Measurements from ENCODE around the gene TRAF1. TPM values are rescaled to one million over a fixed set of nuclear protein-coding genes. Genes with fewer than 3 reads are reported as not detected.
A peak's percentile ranks its signal among the peaks of the same experiment; 100 is the strongest.

The TRAF1 gene
- polyA plus RNA-seq, 1 donor, result 7.1 TPM

DNA sequence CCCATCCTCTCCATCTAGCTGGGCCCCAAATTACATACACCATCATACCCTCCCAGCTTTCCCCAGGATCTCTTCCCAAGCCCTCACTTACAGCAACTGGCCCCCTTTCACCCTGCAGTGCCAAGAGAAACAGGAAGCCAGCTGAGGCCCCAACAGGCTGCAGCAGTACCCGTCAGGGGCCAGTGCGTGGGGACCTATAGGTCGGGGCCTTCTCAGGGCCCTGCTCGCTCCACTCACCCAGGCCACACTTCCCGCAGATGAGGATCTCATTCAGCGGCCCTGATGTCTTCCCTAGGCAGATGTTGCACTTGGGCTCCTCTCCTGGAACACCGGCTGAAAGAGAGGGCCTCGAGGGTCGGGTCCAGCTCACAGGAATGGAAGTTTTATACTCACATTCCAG is 56.4 kb downstream of the TRAF1 start:
- no peak for DNase-seq

DNA sequence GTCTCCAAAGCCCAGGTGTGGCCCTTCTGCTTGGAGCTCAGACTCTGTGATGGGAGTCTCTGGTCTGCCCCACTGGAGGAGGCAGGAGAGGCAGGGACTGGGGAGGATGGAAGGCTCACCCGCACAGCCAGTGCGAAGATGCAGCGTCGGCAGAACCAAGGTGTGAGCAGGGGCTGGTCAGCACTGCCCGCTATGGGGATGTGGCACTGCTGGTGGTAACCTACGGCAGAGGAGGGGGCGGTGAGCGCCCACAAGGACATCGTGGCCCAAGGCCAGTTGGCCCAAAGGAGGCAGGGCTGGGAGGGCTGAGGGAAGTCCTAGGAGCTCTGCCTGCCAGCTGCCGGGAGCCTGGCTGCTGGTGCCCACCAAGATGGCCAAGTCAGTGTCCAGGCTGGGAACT is 56.9 kb downstream of the TRAF1 start:
- no peak for DNase-seq

DNA sequence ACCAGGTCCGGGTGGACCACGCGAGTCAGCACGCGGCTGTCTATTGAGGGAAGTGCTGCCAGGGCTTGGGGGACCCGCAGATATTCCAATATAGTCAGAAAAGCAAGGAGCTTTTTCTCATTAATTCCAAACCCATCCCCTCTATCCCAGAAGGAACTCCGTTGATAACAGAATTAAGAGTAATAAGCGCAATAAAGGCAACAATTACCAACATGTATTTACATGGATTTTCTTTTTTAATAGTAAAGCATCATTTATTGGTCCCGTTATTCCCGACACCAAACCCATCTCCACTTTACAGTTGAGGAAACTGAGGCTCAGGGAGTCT is 57.3 kb downstream of the TRAF1 start:
- no peak for DNase-seq

DNA sequence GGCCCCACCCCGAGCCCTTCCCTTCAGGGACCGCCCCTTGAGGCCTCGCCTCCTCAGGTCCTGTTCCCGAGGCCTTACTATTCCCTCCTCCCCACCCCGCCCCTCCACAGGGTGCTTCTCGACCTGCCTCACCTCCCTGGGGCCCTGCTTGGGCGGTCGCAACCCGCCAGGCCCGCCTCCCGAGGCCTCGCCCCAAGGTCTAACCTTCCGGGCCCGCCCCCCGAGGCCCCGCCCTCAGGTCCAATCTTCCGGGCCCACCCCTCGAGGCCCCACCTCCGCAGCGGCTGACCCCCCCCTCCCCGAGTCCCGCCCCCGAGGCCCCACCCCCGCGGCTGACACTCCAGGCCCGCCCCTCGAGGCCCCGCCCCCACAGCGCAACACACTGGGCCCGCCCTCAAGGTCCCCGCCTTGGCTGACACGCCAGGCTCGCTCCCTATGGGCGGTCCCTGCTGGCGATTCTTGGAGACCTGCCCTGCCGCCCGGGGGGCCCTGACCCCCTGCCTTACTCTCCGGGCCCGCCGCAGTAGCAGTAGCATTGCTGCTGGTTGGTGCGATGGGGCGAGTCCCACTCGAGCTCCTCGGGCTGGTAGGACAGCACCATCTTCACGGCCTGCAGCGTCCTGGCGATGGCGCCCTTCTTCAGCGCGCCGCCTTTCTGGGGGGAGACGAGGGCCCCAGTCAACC is 57.8 kb downstream of the TRAF1 start:
- peak; percentile 91 for DNase-seq

DNA sequence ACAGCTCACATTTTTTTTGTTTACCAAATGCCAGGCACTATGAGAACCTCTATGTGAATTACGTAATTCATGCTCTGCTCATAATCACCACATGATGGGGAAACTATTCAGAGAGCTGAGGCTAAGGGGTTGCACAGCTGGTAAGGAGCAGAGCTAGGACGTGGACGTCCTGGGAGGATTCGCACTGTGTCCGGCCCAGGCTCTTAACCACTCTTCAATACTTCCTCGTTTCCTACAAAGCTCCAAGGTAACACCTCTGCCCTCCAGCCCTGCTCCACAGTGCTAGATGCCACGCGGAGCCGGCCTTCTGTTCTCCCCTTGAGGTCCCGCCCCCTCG is 58.3 kb downstream of the TRAF1 start:
- no peak for DNase-seq

DNA sequence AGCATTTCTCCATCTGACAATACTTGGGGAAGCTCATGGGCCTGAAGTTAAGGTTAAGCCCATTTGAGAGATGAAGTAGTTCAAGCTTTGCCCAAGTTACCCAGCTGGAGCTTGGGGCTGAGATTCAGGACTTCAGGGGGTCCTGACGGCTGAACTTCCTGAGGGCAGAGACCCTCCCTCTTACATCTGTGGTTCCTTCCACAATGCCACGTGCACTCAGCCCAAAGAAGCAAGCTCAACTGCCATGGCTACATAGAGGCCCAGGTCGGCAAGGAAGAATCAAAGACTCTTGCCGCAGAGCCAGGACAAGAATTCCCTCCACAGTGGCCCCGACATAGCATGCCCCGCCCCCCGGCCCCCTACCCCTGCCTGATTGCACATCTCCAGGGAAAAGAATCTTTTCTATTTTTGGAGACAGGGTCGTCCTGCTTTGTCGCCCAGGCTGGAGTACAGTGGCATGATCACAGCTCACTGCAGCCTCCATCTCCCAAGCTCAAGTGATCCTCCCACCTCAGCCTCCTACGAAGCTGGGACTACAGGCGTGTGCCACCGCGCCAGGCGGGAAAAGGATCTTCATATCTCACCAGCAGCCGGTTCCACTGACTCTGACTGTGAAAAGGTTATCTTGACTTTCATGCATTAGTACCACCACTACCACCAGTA is 58.8 kb downstream of the TRAF1 start:
- DNase-seq, result no peak

DNA sequence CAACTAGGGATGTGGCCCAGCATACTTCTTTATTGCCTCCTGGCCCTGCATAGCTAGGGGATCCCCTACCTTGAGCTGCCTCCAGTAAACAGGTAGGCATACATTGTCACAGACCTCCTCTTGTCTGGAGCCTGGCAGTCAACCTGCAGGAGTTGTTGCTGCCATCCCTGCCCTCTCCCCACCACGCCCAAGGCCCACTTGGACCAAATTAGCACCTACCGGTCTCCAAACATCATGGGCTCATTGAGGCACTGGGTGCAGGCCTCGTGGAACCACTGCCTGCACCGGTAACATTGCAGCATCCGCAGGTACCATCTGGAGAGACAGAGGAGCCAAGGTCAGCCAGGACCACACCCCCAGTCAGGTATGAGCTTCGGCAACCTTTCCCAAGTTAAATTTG is 59.9 kb downstream of the TRAF1 start:
- no peak for DNase-seq

DNA sequence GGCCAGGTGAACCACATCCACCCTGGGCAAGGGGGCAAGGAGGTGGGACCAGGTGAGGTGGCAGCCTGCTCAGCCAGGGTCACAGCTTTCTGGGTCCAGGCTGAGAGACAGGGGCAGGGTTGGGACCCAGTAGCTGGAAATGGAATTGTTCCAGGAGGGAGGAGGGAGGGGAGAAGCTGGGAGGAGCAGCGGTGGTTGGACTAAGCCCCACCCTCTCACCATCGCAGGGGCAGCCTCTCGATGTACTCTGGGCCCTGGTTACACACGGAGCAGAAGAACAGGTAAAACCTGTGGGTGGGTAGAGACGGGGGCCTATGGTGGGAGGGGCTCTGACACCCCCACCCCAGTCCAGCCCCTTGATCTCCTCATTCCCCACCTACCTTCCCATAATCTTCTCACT is 60.8 kb downstream of the TRAF1 start:
- DNase-seq, result no peak

DNA sequence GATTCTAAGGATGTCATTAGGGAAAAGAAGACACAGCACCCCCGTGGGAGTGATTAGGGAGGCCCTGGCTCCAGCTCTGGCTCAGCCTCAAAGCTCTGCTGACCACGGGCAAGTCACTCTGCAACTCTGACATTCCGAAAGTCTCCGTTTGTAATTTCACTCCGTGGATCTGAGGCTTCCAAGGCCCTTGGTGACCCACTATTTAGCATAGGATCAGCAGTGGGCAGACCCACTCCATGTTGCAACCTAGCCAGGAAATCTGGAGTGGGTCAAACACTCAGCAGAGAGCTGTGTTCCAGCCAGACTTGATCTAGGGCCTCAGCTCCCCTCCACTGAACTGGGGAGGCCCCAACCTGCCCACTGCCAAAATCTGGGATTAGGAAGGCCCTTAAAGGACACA is 61.4 kb downstream of the TRAF1 start:
- DNase-seq, result no peak

DNA sequence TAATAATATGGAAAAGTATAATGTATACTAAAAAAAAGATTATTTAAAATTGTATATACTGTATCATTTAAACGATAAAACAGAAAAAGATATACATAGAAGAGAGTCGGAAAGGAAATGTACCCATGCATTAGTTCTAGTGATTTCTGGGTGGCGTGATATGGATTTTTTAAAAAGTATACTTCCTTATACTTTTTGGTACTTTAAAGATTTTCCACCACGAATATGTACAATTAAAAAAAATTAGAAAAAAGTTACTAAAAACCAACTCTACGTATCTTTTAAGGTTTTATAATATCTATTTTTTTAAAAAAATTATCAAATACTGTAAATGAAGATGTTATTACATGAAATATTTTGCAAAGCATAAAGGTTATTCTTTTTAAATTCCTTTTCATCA is 61.9 kb downstream of the TRAF1 start:
- no peak for DNase-seq

DNA sequence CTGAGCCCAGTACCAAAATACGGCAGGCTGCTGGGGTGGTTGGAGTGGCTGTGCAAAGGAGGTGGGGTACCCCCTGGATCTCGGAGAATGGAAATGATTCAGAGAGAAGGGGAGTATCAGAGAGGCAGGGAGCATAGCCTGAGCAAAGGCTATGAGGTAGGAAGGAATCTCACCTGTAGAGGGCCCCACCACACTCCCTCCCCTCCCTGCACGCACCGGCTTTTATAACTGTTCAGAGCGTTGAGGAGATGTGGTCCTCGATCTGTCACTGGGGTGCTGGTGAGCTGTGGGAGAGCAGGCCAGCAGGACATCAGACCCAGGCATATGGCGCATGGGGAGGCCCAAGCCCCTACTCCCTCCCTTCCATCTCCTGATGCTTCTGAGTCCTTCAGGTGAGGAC is 62.8 kb downstream of the TRAF1 start:
- no peak for DNase-seq

DNA sequence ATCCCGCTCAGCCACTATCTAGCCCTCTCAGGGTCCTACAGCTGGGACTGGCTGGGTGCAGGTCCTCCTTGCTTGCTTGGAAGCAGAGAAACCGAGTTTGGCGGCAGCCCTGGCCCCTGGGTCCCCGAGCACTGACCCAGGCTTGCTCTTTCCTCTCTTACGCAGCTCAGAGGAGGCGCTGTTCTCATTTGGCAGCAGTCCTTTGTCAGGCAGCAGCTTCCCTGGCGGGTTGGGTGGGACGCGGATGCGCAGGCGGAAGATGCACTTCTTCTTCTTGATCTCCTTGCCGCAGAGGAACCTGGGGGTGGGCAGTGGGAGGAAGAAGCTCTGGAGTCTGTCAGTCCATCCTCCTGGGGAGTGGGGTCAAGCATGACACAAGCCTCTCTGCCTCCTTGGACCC is 64.1 kb downstream of the TRAF1 start:
- no peak for DNase-seq

DNA sequence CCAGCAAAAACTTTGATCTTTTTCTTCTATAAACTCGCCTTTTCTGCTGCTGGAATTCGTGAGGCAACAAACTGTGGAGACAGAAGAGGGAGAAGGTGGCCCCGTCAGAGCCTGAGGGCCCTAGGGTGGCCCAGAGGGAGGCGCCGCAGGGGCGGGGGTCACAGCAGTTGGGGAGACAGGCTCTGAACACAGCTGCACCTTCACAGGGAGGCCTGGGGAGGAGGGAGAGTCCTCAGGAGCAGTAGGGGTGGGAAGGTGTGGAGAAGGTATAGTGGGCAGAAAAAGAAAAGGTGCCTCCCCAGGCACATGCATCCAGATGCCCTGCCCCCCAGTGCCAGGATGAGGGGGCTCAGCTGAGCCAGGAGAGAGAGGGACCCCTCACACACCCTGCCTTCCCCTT is 64.7 kb downstream of the TRAF1 start:
- no peak for DNase-seq

DNA sequence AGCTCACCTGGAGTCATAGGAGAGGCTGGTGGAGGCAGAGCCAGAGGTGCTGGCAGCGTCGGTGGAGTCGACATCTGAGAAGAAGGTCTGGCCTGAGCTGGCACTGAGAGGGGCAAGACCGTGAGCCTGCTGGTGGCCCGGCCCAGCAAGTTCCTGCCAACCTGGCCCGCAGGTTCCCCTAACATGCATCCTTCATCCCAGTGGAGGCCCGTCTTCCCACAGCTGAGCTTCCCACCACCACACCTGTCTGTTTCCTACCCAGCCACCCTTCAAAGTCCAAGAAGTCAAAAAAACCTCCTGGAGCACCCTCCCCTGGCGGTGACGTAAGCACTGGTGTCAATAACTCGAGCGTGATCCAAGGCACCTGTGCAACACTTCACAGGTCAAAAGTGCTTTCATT is 66.5 kb downstream of the TRAF1 start:
- no peak for DNase-seq

DNA sequence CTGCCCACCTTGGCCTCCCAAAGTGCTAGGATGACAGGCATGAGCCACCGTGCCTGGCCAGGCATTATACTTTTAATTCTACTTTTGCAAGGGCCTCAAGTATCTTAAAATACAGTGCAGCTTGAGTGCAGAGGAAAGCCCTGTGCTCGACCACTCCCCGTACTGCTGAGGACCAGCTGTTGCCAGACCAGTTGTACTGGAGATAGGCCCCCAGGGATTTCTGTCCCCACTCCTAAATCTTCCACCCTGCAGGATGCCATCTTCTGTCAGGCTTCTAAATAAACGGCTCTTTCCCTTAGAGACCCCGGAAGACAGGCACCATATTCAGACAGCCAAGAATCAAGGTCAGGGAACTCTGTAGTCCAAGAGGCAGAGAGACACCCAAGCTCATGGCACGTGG is 67.2 kb downstream of the TRAF1 start:
- DNase-seq, result no peak

DNA sequence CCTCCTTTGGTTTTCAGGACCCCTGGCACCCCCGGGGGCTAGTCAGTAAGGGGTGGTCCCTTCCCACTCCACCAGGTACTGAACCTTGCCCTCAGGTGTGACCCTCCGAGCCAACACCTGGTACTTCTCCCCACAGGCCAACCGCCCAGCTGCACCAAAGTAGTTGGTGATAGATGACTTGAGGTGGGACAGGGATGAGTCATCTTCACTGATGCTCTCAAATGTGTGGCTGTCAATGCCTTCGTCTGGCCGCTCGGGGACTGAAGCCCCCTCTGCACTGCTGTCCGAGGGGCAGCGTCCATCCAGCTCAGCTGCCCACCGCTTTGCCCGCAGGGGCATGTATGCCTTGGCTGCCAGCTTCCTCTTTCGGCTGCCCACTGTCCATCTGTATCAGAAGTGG is 68.7 kb downstream of the TRAF1 start:
- no peak for DNase-seq

DNA sequence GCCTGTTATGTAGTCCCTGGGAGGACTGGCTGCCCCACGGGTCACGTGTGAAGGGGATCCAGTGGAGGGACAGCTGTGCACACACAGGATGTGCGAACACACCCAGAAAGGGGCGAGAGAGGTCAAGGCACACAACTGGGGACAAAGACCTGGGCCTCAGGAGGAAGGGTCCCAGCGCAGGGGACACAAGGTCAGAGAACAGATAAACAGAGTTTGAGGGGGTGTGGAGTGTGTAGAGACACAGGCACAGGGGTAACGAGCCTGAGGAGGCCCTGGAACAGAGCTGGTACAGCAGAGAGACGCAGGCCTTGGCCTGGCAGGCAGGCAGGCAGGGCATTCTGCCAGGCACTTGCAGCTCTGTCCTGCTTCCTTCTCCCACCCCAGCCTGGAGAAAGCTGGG is 69.1 kb downstream of the TRAF1 start:
- no peak for DNase-seq

DNA sequence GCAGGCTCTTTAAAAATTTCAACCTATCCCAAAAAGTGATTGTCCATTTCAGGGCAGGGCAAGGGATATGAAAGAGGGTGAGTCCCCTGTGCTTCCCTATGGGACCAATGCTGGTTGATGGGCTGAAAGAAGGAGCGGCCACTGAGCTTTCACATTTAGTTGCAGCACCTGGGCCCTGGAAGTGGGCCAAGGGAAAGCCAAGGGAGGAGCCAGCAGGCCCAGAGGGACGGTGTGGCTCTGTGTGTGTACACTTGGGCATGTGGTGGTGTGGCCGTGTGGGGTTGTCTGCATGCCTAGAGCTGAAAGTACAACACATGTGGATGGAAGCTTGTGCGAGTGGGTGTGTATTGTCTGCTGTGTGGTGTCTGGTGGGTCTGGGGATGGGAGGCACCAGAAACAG is 69.9 kb downstream of the TRAF1 start:
- DNase-seq, result no peak

DNA sequence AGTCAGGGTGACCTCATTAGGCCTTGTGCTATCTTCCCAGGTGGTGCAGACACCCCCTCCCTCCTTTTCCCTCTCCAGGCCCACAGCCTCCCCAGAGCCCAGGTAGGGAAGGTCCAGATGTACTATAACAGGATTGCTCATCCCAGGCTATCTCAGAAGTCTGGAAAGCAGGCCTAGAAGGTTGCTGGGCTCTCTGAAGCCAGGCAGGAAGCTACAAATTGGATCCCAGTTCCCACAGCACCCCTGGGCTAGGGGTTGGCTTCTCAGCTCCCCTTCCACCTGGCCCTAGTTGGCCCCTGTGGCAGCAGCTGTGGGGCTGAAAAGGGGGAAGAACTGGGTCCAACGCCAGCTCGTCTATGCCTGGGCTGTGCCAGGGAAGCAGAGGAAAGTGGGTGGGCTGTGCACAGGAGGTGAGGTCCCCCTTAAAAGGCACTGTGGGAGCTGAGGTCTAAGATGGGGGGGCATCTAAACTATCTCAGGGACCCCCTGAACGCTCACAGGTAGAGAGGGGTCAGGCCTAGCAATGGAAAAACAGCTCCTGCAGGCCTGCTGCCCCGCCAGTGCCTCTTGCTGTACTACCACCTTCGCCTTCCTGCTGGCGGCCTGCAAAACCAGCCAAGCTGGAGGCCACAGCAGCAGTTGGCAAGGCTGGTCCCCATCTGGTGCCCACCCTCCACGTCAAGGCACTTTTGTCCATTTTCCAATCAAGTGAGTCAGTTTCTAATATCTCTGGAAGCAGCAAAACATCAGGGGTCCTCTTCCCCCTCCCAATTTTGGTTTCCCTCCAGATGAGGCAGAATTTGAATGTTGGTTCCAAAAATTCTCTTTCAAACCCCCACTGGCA is 70.5 kb downstream of the TRAF1 start:
- DNase-seq, result no peak

DNA sequence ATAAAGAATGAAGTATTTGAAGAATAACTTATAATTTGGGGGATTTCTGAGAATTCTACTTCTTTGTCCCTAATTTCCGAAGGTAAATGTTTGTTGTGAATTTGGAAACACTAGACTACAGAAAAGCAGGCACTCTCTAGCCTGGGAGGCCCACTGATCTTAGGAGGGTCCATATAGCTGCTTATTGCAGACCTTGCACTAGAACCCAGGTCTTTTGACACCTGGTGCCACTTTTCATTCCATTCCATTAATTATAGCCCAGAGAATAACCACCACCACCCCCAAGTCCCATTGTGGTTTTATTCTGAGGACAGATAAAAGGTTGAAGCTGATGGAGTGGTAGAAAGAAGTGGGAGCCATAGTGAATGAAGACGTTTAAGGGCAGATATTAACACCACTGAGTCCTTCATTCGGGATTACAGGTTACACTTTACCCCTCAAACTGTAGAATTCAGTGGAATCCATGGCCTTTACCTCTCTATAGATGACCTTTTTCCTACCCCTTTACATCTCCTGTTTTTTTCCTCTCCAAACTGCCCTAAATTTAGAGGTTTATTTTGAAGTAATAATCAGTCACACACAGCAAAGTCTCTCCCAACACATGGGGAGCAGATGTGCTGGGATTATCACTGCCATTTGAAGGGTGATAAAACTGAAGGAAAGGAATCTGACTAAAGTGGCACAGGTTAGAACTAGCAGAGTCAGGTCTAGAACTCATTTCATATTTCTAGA is 71.8 kb downstream of the TRAF1 start:
- no peak for DNase-seq

DNA sequence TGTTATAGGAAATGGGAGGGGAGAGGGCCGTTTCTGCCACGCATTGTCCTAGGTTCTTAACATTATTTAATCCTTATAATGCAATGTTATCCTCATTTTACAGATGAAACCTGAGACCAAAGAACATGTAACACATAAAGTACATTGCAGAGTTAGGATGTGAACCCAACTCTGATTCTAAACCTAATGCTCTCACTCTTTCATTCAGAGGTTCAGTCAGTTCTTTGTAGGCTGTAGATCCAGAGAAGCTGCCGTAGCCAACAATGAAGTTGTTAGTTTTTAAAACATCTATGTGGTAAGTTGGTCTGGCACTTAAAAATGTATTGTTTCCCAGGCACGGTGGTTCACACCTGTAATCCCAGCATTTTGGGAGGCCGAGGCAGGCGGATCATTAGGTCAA is 73.4 kb downstream of the TRAF1 start:
- no peak for DNase-seq
